A172 (cell line): Measurements from ENCODE around the gene PAF1. TPM values are rescaled to one million over a fixed set of nuclear protein-coding genes. Genes with fewer than 3 reads are reported as not detected.
"Not testable (repeated sequence)": the region's sequence is repeated elsewhere in the genome, so short reads cannot be mapped to it uniquely, and the experiment has no call there.

ENCODE experiments used
- DNase-seq: peaks from one replicate; pipeline ENCODE4 v3.0.0-alpha.2; 2015; ENCODE audit warnings: low spot score
- total RNA-seq: library from RNA; depleted of rRNA; stranded (reverse); fragments of >200 nt; shearing (Covaris generic); gene quantifications from 2 replicates; pipeline ENCODE4 v1.2.3, GENCODE V29; 2014

Gene PAF1
- total RNA-seq, 1 experiment from 2014 or later = 55.3 TPM

GRCh38 chr19:39382991-39383828, 7.7 kb downstream of the PAF1 start:
- no peak for DNase-seq

DNA sequence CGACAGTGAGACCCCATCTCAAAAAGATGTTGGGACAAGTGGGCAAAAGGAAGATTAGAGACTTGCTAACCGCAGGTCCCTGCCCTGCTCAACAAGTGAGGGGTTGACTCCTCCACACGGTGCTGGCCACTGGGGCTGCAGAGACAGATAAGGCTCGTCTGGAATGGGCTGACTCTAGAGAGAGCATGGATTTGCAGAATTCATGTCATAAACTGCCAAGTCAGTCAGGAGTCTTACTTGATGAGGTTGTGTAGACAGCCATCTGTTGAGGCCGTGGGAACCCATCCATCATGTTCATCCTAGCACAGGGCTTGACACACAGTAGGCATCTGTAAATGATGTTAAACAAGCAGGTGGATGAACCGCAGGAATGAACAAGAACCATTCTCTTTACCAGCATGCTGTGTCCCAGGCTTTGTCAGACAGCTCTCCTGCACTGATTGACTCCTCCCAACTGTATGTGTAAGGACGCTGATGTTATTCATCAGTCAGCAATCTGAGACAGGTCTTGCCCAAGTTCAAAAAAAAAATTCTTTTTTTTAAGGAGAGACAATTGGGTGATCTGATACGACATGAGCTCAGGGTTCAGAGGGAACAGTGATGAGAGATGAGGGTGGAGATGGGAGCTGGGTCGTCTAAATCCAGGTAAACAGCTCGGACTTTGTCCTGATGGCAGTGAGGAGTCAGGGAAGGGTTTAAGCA, 8.8 kb downstream of the PAF1 start:
- DNase-seq = no peak

DNA sequence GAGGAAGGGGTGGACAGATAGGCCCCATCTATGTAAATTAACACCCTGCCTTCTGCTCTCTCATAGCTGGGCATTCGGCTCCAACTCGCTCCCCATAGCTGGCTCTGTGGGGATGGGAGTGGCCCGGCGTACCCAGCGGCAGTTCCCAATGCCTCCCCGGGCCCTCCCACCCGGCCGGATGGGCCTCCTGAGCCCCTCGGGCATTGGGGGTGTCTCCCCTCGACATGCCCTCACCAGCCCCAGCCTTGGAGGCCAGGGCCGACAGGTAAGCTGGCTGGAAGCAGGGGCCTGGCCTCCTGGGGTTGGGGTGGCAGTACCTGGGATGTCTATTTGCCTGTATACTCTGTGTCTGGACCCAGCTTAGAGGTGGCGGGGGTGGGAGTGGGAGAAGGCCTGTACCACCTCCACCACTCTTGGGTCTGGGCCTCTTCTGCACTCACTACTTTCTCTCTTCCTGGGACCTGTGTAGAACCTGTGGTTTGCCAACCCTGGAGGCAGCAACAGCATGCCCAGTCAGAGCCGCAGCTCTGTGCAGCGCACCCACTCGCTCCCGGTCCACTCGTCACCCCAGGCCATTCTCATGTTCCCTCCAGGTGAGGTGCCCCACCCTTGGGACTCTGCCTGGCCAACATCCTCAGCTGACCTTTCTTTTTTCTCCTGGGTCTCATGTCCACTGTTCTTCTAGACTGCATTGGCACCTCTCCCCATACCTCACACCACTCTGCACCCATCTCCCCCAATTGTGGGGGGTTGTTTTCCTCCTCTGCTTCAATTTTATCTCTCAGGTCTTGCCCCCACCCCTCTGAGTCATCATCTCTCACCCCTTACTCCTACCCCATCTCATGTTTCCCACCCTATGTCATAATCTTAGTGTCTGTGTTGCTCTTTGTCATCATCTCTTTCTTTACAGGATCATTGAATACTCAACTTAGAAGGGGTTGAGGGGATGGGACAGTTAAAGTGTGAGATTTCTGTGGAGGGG, 10.1 kb downstream of the PAF1 start:
- DNase-seq = no peak

GRCh38 chr19:39379865-39380396, 11.0 kb downstream of the PAF1 start:
- no peak for DNase-seq

GRCh38 chr19:39379366-39379765, 11.5 kb downstream of the PAF1 start:
- DNase-seq = not testable (repeated sequence)

GRCh38 chr19:39377373-39378362, 13.2 kb downstream of the PAF1 start:
- DNase-seq = no peak

- no peak for DNase-seq
These were observed 15.0 kb downstream of the PAF1 start for GRCh38 chr19:39375929-39376328.

GRCh38 chr19:39372941-39373340, 18.0 kb downstream of the PAF1 start:
- no peak for DNase-seq

DNA sequence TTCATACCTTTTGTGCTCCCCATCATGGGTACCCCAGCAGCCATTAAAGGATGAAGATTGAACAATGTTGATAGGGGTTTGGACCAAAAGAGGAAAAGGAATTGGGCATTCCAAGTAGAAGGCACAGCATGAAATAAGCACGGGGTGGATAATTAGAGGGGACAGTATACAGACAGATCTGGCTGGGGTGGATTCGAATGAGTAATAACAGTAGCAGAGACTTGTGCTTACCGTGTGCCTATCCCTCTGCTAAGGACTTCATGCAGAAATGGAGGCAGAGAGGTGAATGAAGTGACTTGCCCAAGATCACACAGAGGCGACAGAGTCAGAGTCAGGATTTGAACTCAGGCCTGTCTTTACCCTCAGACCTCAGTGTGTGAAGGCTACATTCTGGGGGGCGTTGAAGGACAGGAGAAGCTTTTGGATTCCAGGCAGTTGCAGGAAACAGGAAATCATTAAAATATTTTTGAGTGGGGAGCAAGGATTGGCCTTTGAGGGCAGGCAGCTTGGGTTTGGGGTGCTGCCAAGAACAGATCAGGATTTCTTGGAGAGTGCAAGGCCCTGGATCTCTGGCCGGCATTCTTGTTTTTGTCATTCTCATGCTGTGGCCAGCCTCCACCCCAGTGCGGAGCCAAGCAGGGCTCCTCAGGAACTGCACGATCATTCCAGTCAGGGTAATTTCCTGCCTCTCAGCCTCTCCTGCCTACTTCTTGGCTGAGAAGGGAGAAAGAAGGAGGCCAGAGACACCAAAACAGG, 18.7 kb downstream of the PAF1 start:
- DNase-seq = peak; percentile 92

GRCh38 chr19:39370735-39371134, 20.2 kb downstream of the PAF1 start:
- DNase-seq = no peak

DNA sequence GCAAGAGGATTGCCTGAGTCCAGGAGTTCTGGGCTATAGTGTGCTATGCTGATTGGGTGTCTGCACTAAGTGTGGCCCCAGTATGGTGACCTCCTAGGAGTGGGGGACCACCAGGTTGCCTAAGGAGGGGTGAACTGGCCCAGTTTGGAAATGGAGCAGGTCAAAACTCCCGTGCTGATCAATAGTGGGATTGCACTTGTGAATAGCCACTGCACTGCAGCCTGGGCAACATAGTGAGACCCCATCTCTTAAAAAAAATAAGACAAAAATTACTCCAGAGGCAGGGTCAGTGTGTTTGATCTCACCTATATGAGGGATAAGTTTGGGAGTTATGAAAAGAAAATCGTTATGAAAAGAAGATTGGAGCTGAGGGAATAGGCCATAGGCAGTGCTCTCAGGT, 21.7 kb downstream of the PAF1 start:
- DNase-seq = no peak

DNA sequence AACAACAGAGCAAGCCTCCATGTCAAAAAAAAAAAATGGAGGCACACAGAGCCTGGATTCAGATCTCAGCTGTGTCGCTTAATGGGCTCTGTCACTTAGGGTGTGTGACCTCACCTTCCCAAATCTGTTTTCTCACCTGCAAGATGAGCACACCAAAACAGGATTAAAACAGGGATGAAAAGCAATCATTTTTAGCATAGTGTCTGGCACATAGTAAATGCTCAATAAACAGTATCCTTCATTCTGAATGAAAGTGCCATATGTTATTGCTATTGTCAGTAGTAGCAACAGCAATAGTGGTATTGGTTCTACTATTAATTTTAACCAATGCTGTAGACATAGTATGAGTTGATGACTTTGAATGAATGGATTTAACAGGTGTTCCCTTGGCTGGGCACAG, 25.4 kb downstream of the PAF1 start:
- no peak for DNase-seq

GRCh38 chr19:39363901-39364457, 26.9 kb downstream of the PAF1 start:
- DNase-seq = no peak

DNA sequence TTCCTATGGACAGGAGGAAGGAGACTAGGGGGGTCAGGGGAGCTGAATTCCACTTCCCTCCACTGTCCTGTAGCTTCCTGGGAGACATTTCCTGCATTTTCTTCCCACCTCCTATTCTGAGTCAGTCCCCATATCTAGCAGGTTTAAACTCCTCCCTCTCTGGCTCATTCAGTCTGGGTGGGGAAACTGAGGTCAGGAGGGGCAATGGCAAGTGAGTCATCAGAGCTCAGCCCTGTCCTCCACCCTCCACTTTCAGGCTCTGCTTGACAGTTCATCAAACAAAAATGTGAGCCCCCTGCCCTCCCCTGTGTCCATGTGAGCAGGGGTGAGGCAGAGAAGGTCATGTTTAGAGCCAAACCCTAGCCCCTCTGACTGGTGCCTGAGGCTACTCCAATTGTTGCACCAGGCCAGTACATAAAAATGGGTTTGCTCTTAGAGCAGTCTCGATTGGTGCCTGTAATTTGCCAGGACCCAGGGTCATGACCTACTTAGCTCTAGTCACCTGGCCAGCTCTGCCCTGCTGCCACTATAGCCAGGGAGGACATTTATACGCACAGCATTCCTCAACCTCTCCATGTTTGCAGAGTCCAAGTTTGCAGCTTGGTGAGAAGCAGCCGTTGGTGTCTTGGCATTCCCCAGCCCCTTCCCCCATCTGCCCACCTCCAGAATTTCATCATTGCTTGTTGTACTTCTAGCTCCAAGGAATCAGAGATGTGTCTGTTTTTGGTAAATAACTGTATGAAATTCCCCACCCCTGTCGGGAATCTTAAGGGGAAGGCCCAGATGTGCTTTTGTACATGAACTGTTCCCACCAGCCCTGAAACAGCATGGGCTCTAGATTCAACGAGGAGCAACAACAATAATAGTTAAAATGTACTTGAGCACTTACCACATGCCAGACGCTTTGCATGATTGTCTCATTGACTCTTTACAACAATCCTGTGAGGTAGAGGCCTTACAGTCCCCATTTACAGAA, 27.9 kb downstream of the PAF1 start:
- peak; percentile 53 for DNase-seq

DNA sequence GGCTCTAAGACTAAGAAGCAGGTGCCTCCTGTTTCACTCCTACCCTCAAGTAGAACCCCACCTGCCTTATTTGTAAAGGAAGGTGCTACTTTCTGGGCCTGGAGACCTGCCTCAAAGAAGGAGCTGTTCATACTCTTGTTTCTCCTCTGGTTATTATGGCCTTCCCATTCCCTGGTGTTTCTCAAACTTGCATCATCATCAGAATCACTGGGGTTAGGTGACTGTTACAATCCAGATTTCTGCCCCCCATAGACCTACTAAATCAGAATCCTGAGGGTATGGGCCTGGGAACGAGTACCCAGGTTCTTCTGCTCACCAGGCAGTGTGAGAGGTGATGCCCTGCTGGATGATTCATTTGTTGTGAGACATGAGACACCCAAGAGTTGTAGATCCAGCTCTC, 30.3 kb downstream of the PAF1 start:
- DNase-seq = no peak

- no peak for DNase-seq
These were observed 31.9 kb downstream of the PAF1 start for GRCh38 chr19:39359026-39359425.

DNA sequence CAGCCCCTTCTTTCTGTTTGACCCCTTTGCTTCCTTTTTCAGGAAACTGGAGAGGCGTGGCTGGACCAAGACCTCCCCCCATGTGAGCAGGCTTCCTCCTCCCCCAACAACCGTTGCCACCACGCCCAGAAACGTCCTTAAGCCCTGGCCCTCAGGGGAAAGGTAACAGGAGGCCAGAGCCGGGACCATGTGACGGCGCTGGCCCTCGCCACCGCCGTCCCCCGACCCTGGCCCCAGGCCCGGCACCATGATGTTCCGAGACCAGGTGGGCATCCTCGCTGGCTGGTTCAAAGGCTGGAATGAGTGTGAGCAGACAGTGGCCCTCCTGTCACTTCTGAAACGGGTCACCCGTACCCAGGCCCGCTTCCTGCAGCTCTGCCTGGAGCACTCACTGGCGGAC, 34.3 kb downstream of the PAF1 start:
- DNase-seq = no peak

GRCh38 chr19:39356073-39356472, 34.8 kb downstream of the PAF1 start:
- DNase-seq = no peak
